Skeletal muscle cell (primary cell): ENCODE results near the gene MLH1.
"Not testable (repeated sequence)": the region's sequence is repeated elsewhere in the genome, so short reads cannot be mapped to it uniquely, and the experiment has no call there.

ENCODE experiments used
- DNase-seq: peaks from one replicate; pipeline ENCODE4 v3.0.0-alpha.2; 2010; ENCODE audit warnings: low read depth
- H3K4me3 ChIP-seq: 2 replicates; pipeline ENCODE4 v1.5.1; 2011; ENCODE audit warnings: low read depth, mild to moderate bottlenecking, control low read depth, low read length, moderate library complexity

MLH1 gene

GRCh38 chr3:36993326-36994283, at the start of gene MLH1:
TSS of gene MLH1 (plus strand) at chr3:36993518. CDS start at chr3:36993548, 30 bp downstream.
- H3K4me3 ChIP-seq = peak within 1 kb of the TSS; percentile 82
- DNase-seq = peak; percentile 100

GRCh38 chr3:36943601-36944000, 49.7 kb upstream of the MLH1 start:
- DNase-seq = no peak
- H3K4me3 ChIP-seq = peak overlapping the region; percentile 68

- no peak for DNase-seq
- peak overlapping the region; percentile 68 for H3K4me3 ChIP-seq
Observed at GRCh38 chr3:36944012-36944640, 49.2 kb upstream of the MLH1 start.

- no peak for DNase-seq
Observed at GRCh38 chr3:36944641-36945270, 48.6 kb upstream of the MLH1 start, which contains the start of gene TRANK1. TSS of gene TRANK1 (minus strand) at chr3:36945054. CDS start at chr3:36944809, 245 bp downstream.

GRCh38 chr3:36945333-36945980, 47.9 kb upstream of the MLH1 start:
- no peak for DNase-seq
- H3K4me3 ChIP-seq = peak overlapping the region; percentile 68

More at GRCh38 chr3:36944641-36945270, 48.6 kb upstream of the MLH1 start, which contains the start of gene TRANK1:
- peak within 1 kb of the TSS; percentile 68 for H3K4me3 ChIP-seq

GRCh38 chr3:36947814-36948213, 45.5 kb upstream of the MLH1 start:
- H3K4me3 ChIP-seq, DNase-seq: not testable (repeated sequence)

GRCh38 chr3:36954452-36955134, 38.7 kb upstream of the MLH1 start:
- DNase-seq = no peak
- H3K4me3 ChIP-seq = no peak overlapping the region

- H3K4me3 ChIP-seq = no peak overlapping the region
- DNase-seq = no peak
Observed at GRCh38 chr3:36956155-36956554, 37.2 kb upstream of the MLH1 start.

GRCh38 chr3:36957063-36957462, 36.3 kb upstream of the MLH1 start:
- H3K4me3 ChIP-seq = no peak overlapping the region
- no peak for DNase-seq

GRCh38 chr3:36957862-36958686, 35.2 kb upstream of the MLH1 start:
- DNase-seq = peak; percentile 6
- no peak overlapping the region for H3K4me3 ChIP-seq

- DNase-seq = no peak
- H3K4me3 ChIP-seq = no peak overlapping the region
Observed at GRCh38 chr3:36959821-36960220, 33.5 kb upstream of the MLH1 start.

- no peak overlapping the region for H3K4me3 ChIP-seq
- no peak for DNase-seq
Observed at GRCh38 chr3:36960502-36960901, 32.8 kb upstream of the MLH1 start.

GRCh38 chr3:36963008-36963407, 30.3 kb upstream of the MLH1 start:
- not testable (repeated sequence) for H3K4me3 ChIP-seq, DNase-seq

- H3K4me3 ChIP-seq = no peak overlapping the region
Observed at GRCh38 chr3:36964331-36964730, 29.0 kb upstream of the MLH1 start.

GRCh38 chr3:36964817-36965216, 28.5 kb upstream of the MLH1 start:
- H3K4me3 ChIP-seq = no peak overlapping the region
- DNase-seq = no peak

More at GRCh38 chr3:36964331-36964730, 29.0 kb upstream of the MLH1 start:
- no peak for DNase-seq

GRCh38 chr3:36965440-36965839, 27.9 kb upstream of the MLH1 start:
- H3K4me3 ChIP-seq = no peak overlapping the region
- DNase-seq = no peak

GRCh38 chr3:36969085-36969484, 24.2 kb upstream of the MLH1 start:
- no peak overlapping the region for H3K4me3 ChIP-seq
- DNase-seq = no peak
